Activated CD8-positive, alpha-beta T cell treated with anti-CD3 and anti-CD28 coated beads, Interleukin-2, amount 10 ng/mL, durations not matched to agents 7 days and 5 days (primary cell): ENCODE measurements around the gene TRIM73. TPM values are rescaled to one million over a fixed set of nuclear protein-coding genes. Genes with fewer than 3 reads are reported as not detected.
"Not testable (repeated sequence)": the region's sequence is repeated elsewhere in the genome, so short reads cannot be mapped to it uniquely, and the experiment has no call there.

Experiments used
- ATAC-seq: fragments of 150-1000 bp; cut with Tn5 transposase; one replicate; pipeline ENCODE4 v1.10.0; 2021; ENCODE audit warnings: moderate library complexity
- CTCF ChIA-PET: fragments of 350-600 bp; sonication (Branson Sonifier 250); formaldehyde crosslinking; loops from one replicate; lab custom pipeline; 2021; ENCODE audit warnings: antibody characterized with exemption; lab: Charles Lee
- POLR2A ChIA-PET: fragments of 350-600 bp; sonication (Branson Sonifier 250); formaldehyde crosslinking; loops from one replicate; lab custom pipeline; 2021; ENCODE audit warnings: antibody characterized with exemption; lab: Charles Lee
- DNase-seq: peaks from one replicate; pipeline ENCODE4 v3.0.0-alpha.2; 2020
- H3K27ac Mint-ChIP-seq: one replicate; pipeline ENCODE4 v1.8.0; 2021; ENCODE audit warnings: mild to moderate bottlenecking, mixed read lengths
- H3K27me3 Mint-ChIP-seq: one replicate; pipeline ENCODE4 v1.8.0; 2021; ENCODE audit warnings: low read depth, mixed read lengths
- H3K36me3 Mint-ChIP-seq: one replicate; pipeline ENCODE4 v1.8.0; 2021; ENCODE audit warnings: low read depth, mixed read lengths
- H3K4me1 Mint-ChIP-seq: one replicate; pipeline ENCODE4 v1.8.0; 2021; ENCODE audit warnings: low read depth, mixed read lengths
- H3K4me3 Mint-ChIP-seq: one replicate; pipeline ENCODE4 v1.8.0; 2021; ENCODE audit warnings: mild to moderate bottlenecking, mixed read lengths
- H3K9me3 Mint-ChIP-seq: one replicate; pipeline ENCODE4 v1.8.0; 2022; ENCODE audit warnings: mixed read lengths; ENCODE audit not compliant: insufficient read depth
- total RNA-seq, 2 experiments: library from RNA; stranded (reverse); gene quantifications; one replicate each; pipeline ENCODE4 v1.2.3, GENCODE V29; 2021

Gene TRIM73
- total RNA-seq: 1 to 10 TPM; 8.2 to 8.3 TPM

DNA sequence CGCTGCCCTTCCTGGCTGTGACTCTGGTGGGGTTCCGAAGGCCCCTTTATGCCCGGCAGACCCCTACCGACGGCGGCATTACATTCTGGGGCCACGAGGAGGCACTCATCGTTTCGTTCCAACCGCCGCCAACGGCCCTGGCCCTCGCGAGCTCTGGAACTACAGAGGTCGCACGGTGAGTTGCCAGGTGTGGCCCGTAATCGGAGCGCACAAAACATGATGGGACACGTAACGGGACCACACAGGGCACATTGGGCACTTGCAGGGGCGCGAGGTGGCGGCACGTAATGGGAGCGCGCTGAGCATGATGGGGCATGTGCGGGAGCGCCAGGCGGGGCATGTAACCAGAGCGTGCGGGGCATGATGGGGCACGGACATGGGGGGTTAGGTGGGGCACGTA, at the start of gene TRIM73:
Gene TRIM73 (plus strand): TSS at position 301 of the 400 bp plus-strand sequence. CDS start 3,305 bp downstream, outside the sequence.
- H3K4me3 Mint-ChIP-seq, H3K27ac Mint-ChIP-seq, H3K9me3 Mint-ChIP-seq, CTCF ChIA-PET, H3K36me3 Mint-ChIP-seq, DNase-seq, H3K4me1 Mint-ChIP-seq, POLR2A ChIA-PET, ATAC-seq, H3K27me3 Mint-ChIP-seq: not testable (repeated sequence)

DNA sequence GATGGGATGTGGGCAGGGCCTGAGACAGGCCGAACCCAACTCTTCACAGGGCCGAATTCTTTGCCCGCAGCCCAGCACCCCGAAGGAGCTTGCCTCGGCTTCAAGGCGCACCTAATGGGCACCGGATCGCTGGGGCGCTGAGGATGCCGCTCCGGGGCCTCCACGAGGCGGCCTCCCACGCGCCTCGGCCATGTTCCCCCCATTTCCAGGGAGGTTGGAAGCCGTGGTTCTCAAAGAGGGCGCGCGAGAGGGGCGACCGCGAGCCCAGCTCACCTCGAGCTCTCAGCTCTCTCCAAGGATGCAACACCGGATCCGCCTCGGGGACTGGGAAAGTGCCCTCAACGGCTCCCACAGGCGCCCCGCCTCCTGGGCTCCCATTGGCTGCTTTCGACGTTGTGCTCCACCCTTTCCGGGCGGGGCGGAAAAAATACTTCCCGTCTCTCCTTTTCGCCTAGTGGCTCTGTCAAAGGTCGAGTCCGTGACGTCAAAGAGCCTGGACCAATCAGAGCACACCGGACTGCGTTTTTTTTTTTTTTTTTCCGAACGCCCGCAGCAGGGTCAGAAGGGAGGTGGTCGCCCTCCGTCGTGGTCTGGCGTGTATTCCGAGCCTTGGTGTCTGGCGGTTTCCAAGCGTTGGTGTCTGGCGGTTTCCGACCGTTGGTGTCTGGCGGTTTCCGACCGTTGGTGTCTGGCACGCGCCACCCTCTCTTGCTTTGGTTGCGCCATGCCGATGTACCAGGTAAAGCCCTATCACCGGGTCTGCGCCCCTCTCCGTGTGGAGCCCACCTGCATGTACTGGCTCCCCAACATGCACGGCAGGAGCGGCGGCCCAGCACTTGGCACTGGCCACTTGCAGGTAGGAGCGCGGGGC, 36.5 kb upstream of the TRIM73 start:
- Mint-ChIP-seq H3K4me3 (peak overlapping the region; percentile 79), H3K27ac (peak overlapping the region; percentile 93)
- CTCF ChIA-PET, H3K27me3 Mint-ChIP-seq, H3K36me3 Mint-ChIP-seq, H3K9me3 Mint-ChIP-seq, POLR2A ChIA-PET, H3K4me1 Mint-ChIP-seq: not testable (repeated sequence)
- DNase-seq (peak; percentile 63), ATAC-seq (peak; percentile 83)

DNA sequence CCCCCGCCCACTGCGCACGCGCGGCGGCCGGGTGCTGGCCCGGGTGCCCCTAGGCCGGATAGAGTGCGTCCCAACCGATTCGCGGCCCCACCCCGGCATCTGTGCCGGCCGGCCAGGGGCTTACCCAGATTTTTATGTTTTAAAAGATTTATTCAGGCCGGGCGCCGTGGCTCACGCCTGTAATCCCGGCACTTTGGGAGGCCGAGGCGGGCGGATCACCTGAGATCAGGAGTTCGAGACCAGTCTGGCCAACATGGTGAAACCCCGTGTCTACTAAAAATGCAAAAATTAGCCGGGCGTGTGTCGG, 35.9 kb upstream of the TRIM73 start:
- H3K9me3 Mint-ChIP-seq, ATAC-seq, H3K27ac Mint-ChIP-seq, H3K27me3 Mint-ChIP-seq, CTCF ChIA-PET, H3K4me1 Mint-ChIP-seq, H3K36me3 Mint-ChIP-seq, POLR2A ChIA-PET: not testable (repeated sequence)
- peak; percentile 24 for DNase-seq
- H3K4me3 Mint-ChIP-seq: peak overlapping the region; percentile 79

DNA sequence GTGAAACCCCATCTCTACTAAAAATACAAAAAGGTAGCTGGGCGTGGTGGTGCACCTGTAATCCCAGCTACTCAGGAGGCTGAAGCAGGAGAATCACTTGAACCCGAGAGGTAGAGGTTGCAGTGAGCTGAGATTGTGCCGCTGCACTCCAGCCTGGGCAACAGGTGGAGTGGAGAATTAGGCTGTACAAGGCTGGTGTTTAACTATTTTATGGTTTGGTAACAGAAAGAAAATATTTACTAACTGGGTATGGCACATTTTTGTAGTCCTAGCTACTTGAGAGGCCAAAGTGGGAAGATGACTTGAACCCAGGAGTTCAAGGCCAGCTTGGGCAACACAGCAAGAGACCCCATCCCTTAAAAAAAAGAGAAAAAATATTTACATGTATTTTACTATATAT, 31.4 kb upstream of the TRIM73 start:
- CTCF ChIA-PET, ATAC-seq, H3K9me3 Mint-ChIP-seq, DNase-seq, POLR2A ChIA-PET, H3K27ac Mint-ChIP-seq, H3K36me3 Mint-ChIP-seq, H3K4me1 Mint-ChIP-seq, H3K4me3 Mint-ChIP-seq, H3K27me3 Mint-ChIP-seq: not testable (repeated sequence)

DNA sequence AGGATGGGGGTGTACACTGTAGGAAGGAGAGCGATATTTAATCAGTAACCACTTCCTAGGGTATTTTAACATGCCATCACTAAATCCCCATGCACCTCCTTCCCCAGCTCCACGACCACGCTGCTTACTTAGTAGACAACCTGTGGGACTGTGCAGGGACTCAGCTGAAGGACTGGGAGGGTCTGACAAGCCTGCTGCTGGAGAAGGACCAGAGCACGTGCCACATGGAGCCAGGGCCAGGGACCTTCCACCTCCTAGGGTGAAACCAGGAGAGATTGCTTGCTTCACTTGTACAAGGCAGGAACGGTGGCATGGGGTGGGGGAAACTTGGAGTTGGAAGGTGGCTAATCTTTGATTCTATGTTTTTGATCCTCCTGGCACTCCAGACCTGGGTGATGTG, 28.8 kb upstream of the TRIM73 start:
- POLR2A ChIA-PET: not testable (repeated sequence)

DNA sequence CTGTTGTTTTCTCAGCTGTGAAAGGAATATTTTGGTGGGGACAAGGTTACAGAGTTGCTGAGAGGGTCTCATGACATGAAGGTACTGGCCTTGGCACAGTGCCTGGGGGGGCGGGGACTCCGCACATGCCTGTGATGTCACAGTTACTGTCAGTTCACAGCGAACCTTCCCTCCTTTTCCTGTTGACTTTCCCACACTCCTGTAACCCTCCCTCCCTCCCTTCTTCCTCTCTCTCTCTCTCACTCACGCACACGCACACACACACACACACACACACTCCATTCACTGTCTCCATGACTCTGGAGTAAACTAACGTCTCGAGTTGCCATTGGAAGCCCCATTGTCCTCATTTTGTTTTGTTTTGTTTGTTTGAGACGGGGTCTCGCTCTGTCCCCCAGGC, 28.1 kb upstream of the TRIM73 start:
- ATAC-seq, H3K4me1 Mint-ChIP-seq, CTCF ChIA-PET, H3K4me3 Mint-ChIP-seq, H3K36me3 Mint-ChIP-seq, H3K27me3 Mint-ChIP-seq, DNase-seq, H3K9me3 Mint-ChIP-seq, POLR2A ChIA-PET, H3K27ac Mint-ChIP-seq: not testable (repeated sequence)

More for the DNA sequence above, 28.8 kb upstream of the TRIM73 start:
- ATAC-seq, H3K9me3 Mint-ChIP-seq, H3K27ac Mint-ChIP-seq, CTCF ChIA-PET, DNase-seq, H3K4me3 Mint-ChIP-seq, H3K4me1 Mint-ChIP-seq, H3K36me3 Mint-ChIP-seq, H3K27me3 Mint-ChIP-seq: not testable (repeated sequence)

DNA sequence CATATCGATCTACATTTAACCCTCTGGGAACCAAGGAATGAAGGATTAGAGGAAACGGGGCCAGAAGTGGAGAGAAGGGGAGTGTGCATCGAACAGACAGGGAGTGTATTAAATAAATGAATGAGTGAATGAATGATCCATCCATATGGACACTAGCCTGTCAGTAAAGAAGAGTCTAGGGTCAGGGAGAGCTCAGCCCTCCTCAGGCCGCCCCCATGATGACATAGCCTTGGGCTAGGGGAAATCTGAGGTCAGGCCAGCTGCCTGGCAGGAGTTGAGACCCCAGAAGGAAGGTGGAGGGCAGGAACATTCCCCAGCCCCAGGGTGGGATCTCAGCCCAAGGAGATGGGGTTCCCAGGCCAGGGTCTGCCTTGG, 21.3 kb upstream of the TRIM73 start:
- H3K36me3 Mint-ChIP-seq, ATAC-seq, DNase-seq, H3K27me3 Mint-ChIP-seq, H3K4me1 Mint-ChIP-seq, H3K27ac Mint-ChIP-seq, CTCF ChIA-PET, H3K4me3 Mint-ChIP-seq, POLR2A ChIA-PET, H3K9me3 Mint-ChIP-seq: not testable (repeated sequence)

DNA sequence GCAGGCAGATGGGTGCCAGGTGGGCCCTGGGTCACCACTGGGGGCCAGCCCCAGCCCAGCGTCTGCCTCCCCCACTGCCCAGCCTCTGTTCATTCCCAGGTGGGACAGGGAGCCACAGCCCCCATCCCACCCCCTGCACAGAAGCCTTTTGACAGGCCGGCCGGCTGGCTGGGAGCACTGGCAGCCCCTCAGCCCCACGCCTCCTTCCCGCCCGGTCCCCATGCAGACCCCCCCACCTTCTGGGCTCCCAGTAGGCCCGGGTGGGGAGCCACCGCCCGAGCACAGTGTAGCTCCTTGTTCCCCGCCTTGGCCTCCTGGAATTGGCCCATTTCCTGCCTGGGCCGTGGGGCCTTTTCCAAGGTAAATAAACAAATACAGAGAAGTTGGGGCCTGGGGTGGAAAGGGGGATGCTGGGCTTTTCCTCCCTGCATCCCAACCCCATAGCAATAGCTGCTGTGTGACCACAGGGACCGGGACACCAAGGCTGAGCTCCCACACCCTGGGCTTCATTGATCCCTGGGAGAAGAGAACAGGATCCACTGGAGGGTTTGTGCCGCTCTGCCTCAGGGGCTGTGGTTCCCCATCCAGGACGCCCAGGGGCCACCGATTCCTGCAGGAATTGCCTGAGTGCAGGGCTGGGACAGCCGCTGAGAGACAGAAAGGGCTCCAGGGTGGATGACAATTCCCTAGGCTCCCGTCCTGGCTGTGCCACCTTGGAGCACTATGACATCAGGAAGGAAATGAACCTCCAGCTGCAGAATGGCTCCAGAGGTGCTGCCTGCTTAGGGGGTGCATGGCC, 20.7 kb upstream of the TRIM73 start:
- H3K9me3 Mint-ChIP-seq, ATAC-seq, POLR2A ChIA-PET, DNase-seq, H3K27ac Mint-ChIP-seq, H3K4me3 Mint-ChIP-seq, H3K36me3 Mint-ChIP-seq, H3K27me3 Mint-ChIP-seq, CTCF ChIA-PET, H3K4me1 Mint-ChIP-seq: not testable (repeated sequence)

DNA sequence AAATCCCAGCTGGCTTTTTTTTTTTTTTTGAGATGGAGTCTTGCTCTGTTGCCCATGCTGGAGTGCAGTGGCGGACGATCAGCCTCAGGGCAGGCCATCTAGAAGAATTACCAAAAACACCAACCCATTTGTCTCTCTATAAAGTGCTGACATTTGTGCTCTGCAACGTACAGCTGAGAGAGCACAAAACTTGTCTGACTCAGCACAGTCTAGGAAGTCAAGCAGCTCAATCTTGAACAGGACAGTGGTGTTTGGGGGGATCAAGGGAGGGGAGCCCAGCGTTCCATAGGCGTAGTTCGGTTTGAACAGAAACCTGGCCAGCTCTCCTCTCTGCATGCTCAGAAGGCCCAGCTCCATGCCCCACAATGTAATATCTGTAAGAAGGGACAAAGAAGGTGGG, 2.2 kb upstream of the TRIM73 start:
- H3K4me3 Mint-ChIP-seq, POLR2A ChIA-PET, H3K9me3 Mint-ChIP-seq, H3K36me3 Mint-ChIP-seq, H3K4me1 Mint-ChIP-seq, ATAC-seq, H3K27me3 Mint-ChIP-seq, CTCF ChIA-PET, H3K27ac Mint-ChIP-seq, DNase-seq: not testable (repeated sequence)

DNA sequence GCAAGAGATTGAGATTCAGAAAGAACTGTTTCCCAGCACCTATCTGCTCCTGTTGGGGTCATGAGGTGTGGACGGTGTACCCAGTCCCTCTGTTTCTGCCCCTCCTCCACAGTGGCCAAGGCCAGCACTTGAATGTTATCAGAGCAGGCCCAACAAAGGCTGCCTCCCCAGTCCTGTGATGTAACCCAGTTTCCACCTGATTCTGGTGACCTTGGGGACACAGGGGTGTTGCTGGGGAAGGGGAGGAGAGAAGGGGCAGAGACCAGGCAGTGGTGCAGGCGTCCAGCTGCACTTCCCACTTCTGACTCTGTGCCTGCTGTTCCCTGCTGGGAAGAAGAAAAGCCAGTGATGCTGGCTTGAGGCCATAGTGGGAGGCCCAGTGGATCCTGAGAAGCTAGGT, 2.4 kb downstream of the TRIM73 start:
- H3K4me1 Mint-ChIP-seq, POLR2A ChIA-PET, H3K4me3 Mint-ChIP-seq, H3K27ac Mint-ChIP-seq, ATAC-seq, H3K9me3 Mint-ChIP-seq, H3K36me3 Mint-ChIP-seq, DNase-seq, CTCF ChIA-PET, H3K27me3 Mint-ChIP-seq: not testable (repeated sequence)

DNA sequence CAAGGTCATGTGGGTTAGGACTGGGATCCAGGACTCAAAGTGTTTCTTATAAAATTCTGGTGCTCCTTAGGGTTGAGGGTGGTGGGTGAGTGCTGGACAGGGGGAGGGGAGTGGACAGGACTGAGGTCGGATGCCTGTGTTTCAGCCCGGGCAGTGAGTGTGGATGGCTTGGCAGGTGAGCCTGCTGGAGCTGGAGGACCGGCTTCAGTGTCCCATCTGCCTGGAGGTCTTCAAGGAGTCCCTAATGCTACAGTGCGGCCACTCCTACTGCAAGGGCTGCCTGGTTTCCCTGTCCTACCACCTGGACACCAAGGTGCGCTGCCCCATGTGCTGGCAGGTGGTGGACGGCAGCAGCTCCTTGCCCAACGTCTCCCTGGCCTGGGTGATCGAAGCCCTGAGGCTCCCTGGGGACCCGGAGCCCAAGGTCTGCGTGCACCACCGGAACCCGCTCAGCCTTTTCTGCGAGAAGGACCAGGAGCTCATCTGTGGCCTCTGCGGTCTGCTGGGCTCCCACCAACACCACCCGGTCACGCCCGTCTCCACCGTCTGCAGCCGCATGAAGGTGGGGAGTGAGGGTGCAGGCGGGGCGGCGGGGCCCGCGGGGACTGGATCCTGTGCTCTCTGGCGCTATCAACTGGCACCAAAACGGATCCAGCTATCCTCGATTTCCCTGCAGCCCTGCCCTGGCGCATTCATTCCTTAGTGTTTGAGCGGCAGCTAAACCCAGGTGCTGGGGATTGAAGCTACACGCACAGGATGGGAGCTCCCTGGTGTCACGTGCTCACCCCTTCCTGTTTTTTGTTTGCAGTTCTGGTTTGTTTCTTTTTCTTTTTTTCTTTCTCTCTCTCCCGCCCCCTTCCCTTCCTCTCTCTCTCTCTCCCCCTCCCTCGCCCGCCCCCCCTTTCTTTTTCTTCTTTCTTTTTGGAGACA, 3.6 kb downstream of the TRIM73 start:
- POLR2A ChIA-PET, CTCF ChIA-PET: not testable (repeated sequence)
- peak; percentile 77 for ATAC-seq

More for the DNA sequence above, 3.6 kb downstream of the TRIM73 start:
- H3K4me3 Mint-ChIP-seq, H3K4me1 Mint-ChIP-seq, H3K27ac Mint-ChIP-seq, DNase-seq, H3K9me3 Mint-ChIP-seq, H3K36me3 Mint-ChIP-seq, H3K27me3 Mint-ChIP-seq: not testable (repeated sequence)
